A549 (cell line): ENCODE data around the gene ANK3. TPM values are rescaled to one million over a fixed set of nuclear protein-coding genes. Genes with fewer than 3 reads are reported as not detected.

Experiments used
- ATAC-seq, 2 experiments: fragments of 200-7000 bp in 1 of 2; fragments of >200 bp in 1 of 2; cut with Nextera tagmentation in 1 of 2; cut with Tn5 transposase in 1 of 2; 3 replicates each; pipeline versions ENCODE4 v1.8.0 to v1.9.1; 2018 to 2020; ENCODE audit warnings: mild to moderate bottlenecking in 1 of 2, moderate library complexity in 1 of 2
- CTCF ChIA-PET: fragments of 300-600 bp; sonication (Branson Sonifier 250); formaldehyde crosslinking; extraction: SDS; loops from one replicate; lab custom pipeline; 2021; ENCODE audit warnings: antibody characterized with exemption, inconsistent platforms; lab: Yijun Ruan, JAX
- POLR2A ChIA-PET: fragments of 350-600 bp; formaldehyde crosslinking; extraction: SDS; loops from one replicate; lab custom pipeline; 2021; ENCODE audit warnings: antibody characterized with exemption, inconsistent platforms; lab: Yijun Ruan, JAX
- DNase-seq, 2 experiments: peaks; one replicate each; pipeline versions ENCODE4 v3.0.0 to v3.0.0-alpha.2; 2011 to 2016; ENCODE audit warnings: low read depth in 1 of 2, low spot score in 1 of 2
- FAIRE-seq: peaks from 2 replicates; lab custom pipeline; 2011; peaks lifted over from hg19 to GRCh38; lab: Jason Lieb, UNC
- H3K27ac ChIP-seq, 2 experiments: fragments of >200 bp; sonication (Bioruptor Twin); formaldehyde crosslinking; 3 replicates each; pipeline ENCODE4 v1.5.1; 2016 to 2017
- H3K4me1 ChIP-seq: fragments of >200 bp; sonication (Bioruptor Twin); formaldehyde crosslinking; 3 replicates; pipeline ENCODE4 v1.6.1; 2016
- H3K4me2 ChIP-seq: fragments of >200 bp; sonication (Bioruptor Twin); formaldehyde crosslinking; 3 replicates; pipeline ENCODE4 v1.6.1; 2016
- H3K4me3 ChIP-seq: fragments of >200 bp; sonication (Bioruptor Twin); formaldehyde crosslinking; 3 replicates; pipeline ENCODE4 v1.5.1; 2016
- H3K9me3 ChIP-seq: fragments of >200 bp; sonication (Bioruptor Twin); formaldehyde crosslinking; 3 replicates; pipeline ENCODE4 v1.6.1; 2016
- ATOH8 ChIP-seq: fragments of 250-450 bp; sonication (Bioruptor Pico); IDR thresholded peaks from 2 replicates; pipeline ENCODE4 v1.5.0; 2020; ENCODE audit warnings: low read depth, mild to moderate bottlenecking, moderate library complexity
- CBX2 ChIP-seq: fragments of 200-600 bp; sonication (generic); IDR thresholded peaks from 2 replicates; pipeline ENCODE4 v1.6.1; 2016; ENCODE audit warnings: low read depth, mild to moderate bottlenecking, borderline replicate concordance
- CHD2 ChIP-seq: fragments of 150-350 bp; IDR thresholded peaks from 2 replicates; pipeline ENCODE4 v1.6.1; 2014; ENCODE audit warnings: low read length; ENCODE audit not compliant: partially characterized antibody
- CHD4 ChIP-seq: fragments of 200-600 bp; sonication (generic); IDR thresholded peaks from 2 replicates; pipeline ENCODE4 v1.6.1; 2016; ENCODE audit warnings: antibody characterized with exemption, mild to moderate bottlenecking, borderline replicate concordance
- ELK1 ChIP-seq: fragments of 150-350 bp; IDR thresholded peaks from 2 replicates; pipeline ENCODE4 v1.6.1; 2014; ENCODE audit warnings: low read depth, mild to moderate bottlenecking, low read length
- HEYL ChIP-seq: fragments of 250-450 bp; sonication (Bioruptor Pico); IDR thresholded peaks from 2 replicates; pipeline ENCODE4 v1.8.0; 2021; ENCODE audit warnings: mild to moderate bottlenecking, moderate library complexity
- JUN ChIP-seq, 2 experiments: fragments of >200 bp; sonication (Bioruptor Twin); formaldehyde crosslinking; IDR thresholded peaks; 2 replicates in 1 of 2; 3 replicates in 1 of 2; pipeline ENCODE4 v1.6.1; 2016 to 2017
- MAZ ChIP-seq: fragments of 150-350 bp; IDR thresholded peaks from 2 replicates; pipeline ENCODE4 v1.6.1; 2014; ENCODE audit warnings: antibody characterized with exemption, low read depth, low read length, borderline replicate concordance
- RAD21 ChIP-seq, 2 experiments: fragments of >200 bp in 1 of 2; sonication (Bioruptor Twin) in 1 of 2; formaldehyde crosslinking in 1 of 2; IDR thresholded peaks in 1 of 2; conservative IDR thresholded peaks in 1 of 2; 2 replicates in 1 of 2; 3 replicates in 1 of 2; pipeline ENCODE4 v1.6.1; 2012 to 2018; ENCODE audit warnings: inconsistent platforms in 1 of 2
- REST ChIP-seq: fragments of 200-600 bp; sonication (generic); IDR thresholded peaks from 2 replicates; pipeline ENCODE4 v1.6.1; 2016; ENCODE audit warnings: antibody characterized with exemption, mild to moderate bottlenecking, moderate library complexity
- SMC3 ChIP-seq: fragments of >200 bp; sonication (Bioruptor Twin); formaldehyde crosslinking; IDR thresholded peaks from 3 replicates; pipeline ENCODE4 v1.6.1; 2018; ENCODE audit warnings: inconsistent platforms
- ZFP36 ChIP-seq: fragments of 450-650 bp; IDR thresholded peaks from 2 replicates; pipeline ENCODE4 v1.6.1; 2014; ENCODE audit warnings: borderline replicate concordance; ENCODE audit not compliant: partially characterized antibody
- ZSCAN20 ChIP-seq: fragments of 250-450 bp; sonication (Bioruptor Pico); IDR thresholded peaks from 2 replicates; pipeline ENCODE4 v1.8.0; 2022; ENCODE audit warnings: mild to moderate bottlenecking, moderate library complexity
- WGBS: methylation state at CpG from one replicate; pipeline ENCODE4 v1.1.6; 2017; ENCODE audit errors: missing lambda C conversion rate; 5-methylcytosine and 5-hydroxymethylcytosine counted together
- polyA plus RNA-seq, 4 experiments: library from polyadenylated mRNA; depleted of rRNA in 3 of 4; stranded (reverse); fragments of >200 nt; fragmentation: RNase III in 1 of 4; extraction: RNeasy Plus Mini Kit Qiagen cat#74134 plus additional on column Dnase treatment in 1 of 4; gene quantifications; 2 replicates in 3 of 4; 3 replicates in 1 of 4; pipeline ENCODE4 v1.2.3, GENCODE V29; 2011 to 2017
- TF ChIP-seq, protein P1 (sequence below): fragments of >200 bp; sonication (Bioruptor Twin); formaldehyde crosslinking; IDR thresholded peaks from 3 replicates; pipeline ENCODE4 v1.5.1; 2016

Gene ANK3
- polyA plus RNA-seq, 2 of the 4 experiments (the other 2 are of a cell fraction) = 0.56 to 5.4 TPM

DNA sequence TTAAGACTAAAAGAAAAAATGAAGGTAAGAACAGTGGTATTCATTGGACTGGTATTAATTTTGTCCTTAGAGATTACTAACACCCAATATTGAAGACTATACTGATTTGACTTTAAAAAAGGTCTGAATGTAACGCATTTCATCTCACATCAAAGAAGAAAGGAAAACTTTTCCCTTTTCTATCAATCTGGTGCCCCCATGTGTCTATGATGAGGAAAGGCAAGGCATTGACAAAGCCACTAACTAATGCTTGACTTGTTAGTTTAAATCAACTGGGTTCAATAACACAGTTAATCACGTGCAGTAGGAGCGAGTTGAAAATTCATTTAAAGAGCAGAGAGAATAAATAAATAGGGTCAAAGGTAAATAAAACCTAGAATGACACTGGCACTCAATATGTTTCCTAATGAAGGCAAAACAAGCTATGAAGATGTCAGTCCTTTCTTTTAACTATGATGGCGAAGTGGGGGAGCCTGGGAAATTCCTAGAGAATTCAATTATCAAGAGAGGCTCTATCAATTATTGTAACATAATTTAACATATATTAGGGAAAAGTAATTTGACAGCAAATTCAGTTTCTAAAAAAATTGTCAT is 180.9 kb downstream of the ANK3 start:
- ChIA-PET CTCF (interaction anchor here (0.6 to 10.6 kb wide), 44 partner anchors 9 to 586 kb away, joined by 3 to 209 read pairs (median 4); no protein-coding TSS in a partner anchor), POLR2A (no interaction called here)
- whole genome bisulfite sequencing = 26% methylated on average over 4 of the region's 4 CpGs
- no peak for FAIRE-seq
- no peak overlapping the region for H3K4me3 ChIP-seq
- no peak overlapping the region for H3K4me2 ChIP-seq
- no peak overlapping the region for H3K27ac ChIP-seq
- DNase-seq = peak in 1 of 2 experiments; percentile 59
- ATAC-seq = peak; percentile 60 to 67; a peak in 4 of 6 replicates
- TF ChIP-seq JUN (IDR thresholded peaks at IDR 0.05) (no peak), ZFP36 (no peak), ATOH8 (CRISPR knock-in tag) (no peak), RAD21 (conservative IDR thresholded peaks at IDR 0.05 in 1 of 2, IDR thresholded peaks at IDR 0.05 in 1 of 2) (peak; percentile 94 to 96), SMC3 (peak; percentile 98)
- TF ChIP-seq, protein P1, sequence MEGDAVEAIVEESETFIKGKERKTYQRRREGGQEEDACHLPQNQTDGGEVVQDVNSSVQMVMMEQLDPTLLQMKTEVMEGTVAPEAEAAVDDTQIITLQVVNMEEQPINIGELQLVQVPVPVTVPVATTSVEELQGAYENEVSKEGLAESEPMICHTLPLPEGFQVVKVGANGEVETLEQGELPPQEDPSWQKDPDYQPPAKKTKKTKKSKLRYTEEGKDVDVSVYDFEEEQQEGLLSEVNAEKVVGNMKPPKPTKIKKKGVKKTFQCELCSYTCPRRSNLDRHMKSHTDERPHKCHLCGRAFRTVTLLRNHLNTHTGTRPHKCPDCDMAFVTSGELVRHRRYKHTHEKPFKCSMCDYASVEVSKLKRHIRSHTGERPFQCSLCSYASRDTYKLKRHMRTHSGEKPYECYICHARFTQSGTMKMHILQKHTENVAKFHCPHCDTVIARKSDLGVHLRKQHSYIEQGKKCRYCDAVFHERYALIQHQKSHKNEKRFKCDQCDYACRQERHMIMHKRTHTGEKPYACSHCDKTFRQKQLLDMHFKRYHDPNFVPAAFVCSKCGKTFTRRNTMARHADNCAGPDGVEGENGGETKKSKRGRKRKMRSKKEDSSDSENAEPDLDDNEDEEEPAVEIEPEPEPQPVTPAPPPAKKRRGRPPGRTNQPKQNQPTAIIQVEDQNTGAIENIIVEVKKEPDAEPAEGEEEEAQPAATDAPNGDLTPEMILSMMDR = peak; percentile 93
- TF ChIP-seq, all 56 proteins: peak for 3
- Histone ChIP-seq H3K4me1 (no peaks in the 10 kb centered on the region), H3K9me3 (no peaks in the 10 kb centered on the region)

DNA sequence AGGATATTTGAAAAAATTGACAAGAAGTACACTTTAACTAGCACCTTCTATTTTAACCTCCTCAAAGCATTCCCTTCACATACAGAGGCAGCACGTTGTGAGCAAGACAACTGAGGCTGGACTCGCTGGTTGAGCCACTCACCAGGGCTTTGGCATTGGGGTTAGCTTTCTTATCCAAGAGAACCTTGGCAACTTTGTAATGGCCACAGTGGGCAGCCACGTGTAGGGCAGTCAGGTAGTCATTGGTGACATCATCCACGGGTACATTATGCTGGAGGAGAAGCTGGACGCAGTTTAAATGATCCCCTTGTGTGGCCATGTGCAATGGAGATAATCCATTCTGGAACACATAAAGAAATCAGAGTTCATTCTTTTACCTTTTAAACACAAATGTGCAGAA is 181.8 kb downstream of the ANK3 start:
- no peak for ATAC-seq
- no peak for FAIRE-seq
- no peak for DNase-seq
- H3K4me3 ChIP-seq = no peak overlapping the region
- POLR2A ChIA-PET = no interaction called here
- WGBS = 43% methylated on average over 5 of the region's 5 CpGs
- TF ChIP-seq ELK1 (no peak), REST (no peak), CHD4 (no peak), ZSCAN20 (CRISPR knock-in tag) (no peak), CBX2 (no peak), MAZ (no peak), CHD2 (no peak), HEYL (CRISPR knock-in tag) (no peak)
- CTCF ChIA-PET = interaction anchor here (0.7 to 10.6 kb wide), 31 partner anchors 8 to 1255 kb away, joined by 3 to 209 read pairs (median 5); no protein-coding TSS in a partner anchor
- no peak overlapping the region for H3K4me2 ChIP-seq
- H3K27ac ChIP-seq = no peak overlapping the region
- no peaks in the 10 kb centered on the region for H3K4me1 ChIP-seq
- no peaks in the 10 kb centered on the region for H3K9me3 ChIP-seq
